CD4-positive, alpha-beta T cell treated with Interleukin-12 subunit alpha and Interleukin-12 subunit beta, for 1 hour (primary cell): ENCODE data around the gene PANX2.
A peak's percentile ranks its signal among the peaks of the same experiment; 100 is the strongest.
"Not testable (repeated sequence)": the region's sequence is repeated elsewhere in the genome, so short reads cannot be mapped to it uniquely, and the experiment has no call there.

Experiments used
- DNase-seq: peaks from one replicate; pipeline ENCODE4 v3.0.0-alpha.2; 2020

Gene PANX2

GRCh38 chr22:50170453-50171318 lies at the start of gene PANX2:
PANX2 (plus strand) TSS chr22:50170731; CDS start chr22:50170731, 0 bp downstream.
- no peak for DNase-seq

- DNase-seq = no peak
Observed at GRCh38 chr22:50121202-50121740, 49.3 kb upstream of the PANX2 start.

GRCh38 chr22:50123119-50123518 lies 47.4 kb upstream of the PANX2 start:
- no peak for DNase-seq

- no peak for DNase-seq
Observed at GRCh38 chr22:50125029-50125428, 45.5 kb upstream of the PANX2 start.

- no peak for DNase-seq
Observed at GRCh38 chr22:50129121-50129736, 41.3 kb upstream of the PANX2 start.

- DNase-seq = no peak
Observed at GRCh38 chr22:50131894-50132293, 38.6 kb upstream of the PANX2 start.

- no peak for DNase-seq
Observed at GRCh38 chr22:50134481-50134880, 36.0 kb upstream of the PANX2 start.

- no peak for DNase-seq
Observed at GRCh38 chr22:50136581-50137015, 33.9 kb upstream of the PANX2 start.

GRCh38 chr22:50137277-50137676 lies 33.3 kb upstream of the PANX2 start:
- DNase-seq = not testable (repeated sequence)

GRCh38 chr22:50138041-50138440 lies 32.5 kb upstream of the PANX2 start:
- no peak for DNase-seq

GRCh38 chr22:50138988-50139387 lies 31.5 kb upstream of the PANX2 start:
- no peak for DNase-seq

GRCh38 chr22:50139843-50140415 lies 30.6 kb upstream of the PANX2 start:
- no peak for DNase-seq

GRCh38 chr22:50140615-50141014 lies 29.9 kb upstream of the PANX2 start:
- no peak for DNase-seq

- no peak for DNase-seq
Observed at GRCh38 chr22:50141462-50141861, 29.1 kb upstream of the PANX2 start.

GRCh38 chr22:50141891-50142363 lies 28.6 kb upstream of the PANX2 start:
- DNase-seq = no peak

- DNase-seq = no peak
Observed at GRCh38 chr22:50143096-50143495, 27.4 kb upstream of the PANX2 start.

GRCh38 chr22:50144005-50144614 lies 26.4 kb upstream of the PANX2 start:
- no peak for DNase-seq

GRCh38 chr22:50145721-50146438 lies 24.7 kb upstream of the PANX2 start:
- DNase-seq = no peak

- DNase-seq = peak; percentile 17
Observed at GRCh38 chr22:50146439-50147238, 23.9 kb upstream of the PANX2 start.

- DNase-seq = not testable (repeated sequence)
Observed at GRCh38 chr22:50147258-50148165, 23.0 kb upstream of the PANX2 start.

GRCh38 chr22:50148166-50148500 lies 22.4 kb upstream of the PANX2 start:
- DNase-seq = no peak
